NCI-H748 (cell line): Measurements from ENCODE around the gene COL9A3.
A peak's percentile ranks its signal among the peaks of the same experiment; 100 is the strongest.

Experiments
- DNase-seq: peaks from one replicate; lab custom pipeline; 2025; ENCODE audit not compliant: unreplicated experiment; lab: John Stamatoyannopoulos, UW

The COL9A3 gene

GRCh38 chr20:62816884-62817873, at the start of gene COL9A3:
TSS of gene COL9A3 (plus strand) at chr20:62817050. CDS start at chr20:62817065, 15 bp downstream.
- peak; percentile 58 for DNase-seq

DNA sequence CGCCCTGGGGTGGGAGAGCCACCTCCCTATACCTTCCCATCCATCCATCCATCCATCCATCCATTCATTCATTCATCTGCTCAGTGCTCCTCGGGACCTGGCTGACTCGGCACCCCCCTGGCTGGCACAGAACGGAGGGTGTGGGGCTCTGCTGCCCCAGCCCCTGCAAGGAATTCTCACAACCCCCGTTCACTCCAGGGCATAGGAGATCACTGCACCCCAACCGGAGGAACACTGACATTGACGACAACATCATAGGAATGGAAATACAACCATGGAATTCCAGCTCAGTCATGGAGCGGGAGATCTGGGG, 48.7 kb upstream of the COL9A3 start:
- DNase-seq: no peak

GRCh38 chr20:62768551-62769287, 48.1 kb upstream of the COL9A3 start:
- no peak for DNase-seq

GRCh38 chr20:62769346-62770071, 47.3 kb upstream of the COL9A3 start:
- no peak for DNase-seq

DNA sequence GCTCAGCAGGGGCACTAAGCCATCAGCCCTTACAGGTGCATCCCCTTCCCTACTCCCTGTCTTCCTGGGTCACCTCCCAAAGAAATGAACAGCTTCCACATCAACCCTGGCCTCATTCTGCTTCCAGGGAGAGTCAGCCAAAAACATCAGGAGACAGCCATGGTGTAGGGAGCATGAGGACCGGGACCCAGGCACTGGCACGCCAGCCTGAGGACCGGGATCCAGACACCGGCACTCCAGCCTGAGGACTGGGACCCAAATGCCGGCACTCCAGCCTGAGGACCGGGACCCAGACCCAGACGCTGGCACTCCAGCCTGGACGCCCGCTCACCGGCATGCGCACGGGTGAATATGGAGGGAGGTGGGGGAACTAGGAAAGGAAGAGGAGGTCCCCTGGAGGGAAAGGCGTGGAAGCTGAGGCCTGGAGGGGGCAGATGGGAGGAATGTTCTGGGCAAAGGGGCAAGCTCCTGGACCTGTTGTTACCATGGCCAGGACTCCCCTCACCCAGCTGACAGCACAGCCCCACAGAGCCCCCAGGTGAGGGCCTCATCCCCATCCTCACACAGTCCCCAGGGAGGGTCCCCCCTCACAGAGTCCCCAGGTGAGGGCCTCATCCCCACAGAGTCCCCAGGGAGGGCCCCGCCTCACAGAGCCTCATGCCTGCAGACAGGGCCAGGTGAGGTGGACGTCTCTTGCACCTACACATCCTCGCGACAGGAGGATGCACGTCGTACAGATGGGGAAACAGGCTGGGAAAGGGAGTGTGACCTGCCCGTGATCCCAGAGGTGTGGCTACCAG, 46.5 kb upstream of the COL9A3 start:
- DNase-seq: no peak

DNA sequence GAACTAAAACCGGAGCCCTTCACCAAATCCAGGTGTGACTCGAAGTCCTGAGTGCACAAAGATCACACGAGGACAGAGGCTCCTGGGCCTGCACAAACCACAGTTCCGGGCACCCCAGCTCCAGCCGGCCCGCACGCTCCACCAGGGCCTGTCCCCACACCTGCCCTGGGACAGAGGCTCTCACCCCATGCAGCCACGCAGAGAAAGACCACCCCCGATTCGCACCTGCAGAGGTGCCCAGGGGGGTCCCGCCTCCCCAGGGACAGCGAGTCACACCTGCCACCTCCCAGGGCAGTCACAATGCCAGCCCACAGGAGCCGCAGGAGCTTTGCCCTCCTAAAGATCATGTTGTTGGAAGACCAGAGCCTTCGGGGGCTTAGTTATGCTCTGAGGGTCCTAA, 45.9 kb upstream of the COL9A3 start:
- no peak for DNase-seq

DNA sequence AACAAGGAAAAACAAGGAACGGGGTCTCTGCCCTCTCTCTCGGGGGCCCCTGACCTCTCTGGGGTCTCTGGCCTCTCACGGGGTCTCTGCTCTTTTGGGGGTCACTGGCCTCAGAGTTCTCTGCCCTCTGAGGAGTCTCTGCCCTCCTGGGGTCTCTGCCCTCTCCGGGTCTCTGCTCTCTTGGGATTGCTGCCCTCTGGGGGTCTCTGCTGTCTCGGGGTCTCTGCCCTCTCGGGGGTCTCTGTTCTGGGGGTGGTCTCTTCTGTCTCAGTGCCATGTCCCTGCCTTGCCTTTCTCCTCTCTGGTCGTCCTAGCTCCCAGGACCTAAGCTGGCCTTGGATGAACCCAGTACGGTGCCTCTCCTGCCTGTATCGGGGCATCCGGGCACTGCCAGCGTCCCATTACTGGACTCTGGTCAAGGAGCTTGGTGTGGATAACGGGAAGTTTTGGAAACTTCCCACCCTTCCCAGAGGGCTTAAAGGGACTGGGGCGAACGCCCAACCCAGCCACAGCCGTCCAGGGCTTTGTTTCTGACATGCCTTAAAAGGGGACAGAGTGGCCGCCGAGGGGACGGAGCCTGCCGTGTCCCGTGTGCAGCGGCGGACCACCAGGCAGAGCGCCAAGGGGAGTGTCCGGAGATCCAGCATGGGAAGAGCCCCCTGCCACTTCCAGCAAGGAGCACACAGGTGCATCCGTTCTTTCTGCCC, 45.3 kb upstream of the COL9A3 start:
- no peak for DNase-seq

DNA sequence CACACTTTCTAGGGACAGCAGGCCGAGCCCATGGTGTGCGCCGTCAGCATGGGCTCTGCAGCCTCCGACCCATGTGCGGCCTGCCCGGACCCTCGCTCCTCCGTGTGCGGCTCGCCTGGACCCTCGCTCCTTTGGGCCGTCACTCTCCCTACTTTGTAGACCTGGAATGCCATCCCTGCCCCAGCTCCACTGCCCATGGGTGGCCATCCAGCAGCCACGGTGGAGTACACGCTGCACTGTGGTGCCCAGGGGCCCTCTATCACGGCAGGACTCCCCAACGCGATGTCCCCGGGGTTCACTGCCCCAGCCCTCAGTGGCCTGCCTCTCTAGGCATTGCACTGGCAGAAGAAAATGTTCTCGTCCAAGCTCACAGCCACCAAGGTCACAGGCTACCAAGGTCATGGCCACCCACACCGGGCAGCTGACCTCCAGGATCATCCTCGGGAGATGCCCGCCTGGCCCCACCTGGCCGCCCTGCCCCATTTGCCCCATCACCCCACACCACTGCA, 44.7 kb upstream of the COL9A3 start:
- no peak for DNase-seq

- DNase-seq: no peak
Observed at GRCh38 chr20:62772619-62772989, 44.2 kb upstream of the COL9A3 start.

DNA sequence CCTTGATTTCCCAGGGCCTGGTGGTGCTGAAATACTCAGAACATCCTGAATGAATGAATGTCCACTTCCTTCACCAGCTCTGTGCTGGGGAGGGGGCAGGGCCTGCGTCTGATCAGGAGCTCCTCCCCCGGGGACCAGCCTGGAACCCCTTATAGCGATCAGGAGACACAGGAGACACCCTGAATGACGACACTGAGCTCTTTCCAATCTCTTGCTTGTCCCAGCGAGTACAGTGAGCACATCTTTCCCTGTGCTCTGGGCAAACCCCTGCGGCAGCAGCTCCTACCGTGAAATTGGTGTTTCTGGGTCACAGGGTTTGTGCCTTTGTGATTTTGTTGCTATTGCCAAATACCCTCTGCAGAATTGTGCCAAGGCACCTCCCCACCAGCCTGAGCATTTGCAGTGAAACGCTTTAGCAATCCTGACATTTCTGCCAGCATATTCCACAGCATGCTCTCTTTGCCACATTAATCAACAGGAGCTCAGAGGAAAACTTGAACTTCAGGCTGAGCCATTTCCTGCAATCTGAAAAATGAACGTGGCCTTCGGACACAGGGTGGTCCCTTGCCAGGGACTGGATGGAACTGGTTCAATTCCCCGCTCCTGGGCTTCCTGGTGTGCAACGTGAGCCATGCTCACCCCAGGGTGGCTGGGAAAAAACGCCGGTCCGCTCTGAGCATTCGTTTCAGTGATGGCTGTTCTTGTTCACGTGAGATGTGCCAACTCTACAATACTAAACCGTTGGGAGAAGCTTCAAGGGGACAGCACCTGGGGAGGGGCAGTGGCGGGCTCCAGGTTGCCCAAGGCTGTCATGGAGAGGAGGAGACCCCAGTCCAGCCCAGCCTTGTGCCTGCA, 43.6 kb upstream of the COL9A3 start:
- DNase-seq: no peak

- peak; percentile 57 for DNase-seq
Observed at GRCh38 chr20:62773845-62774714, 42.8 kb upstream of the COL9A3 start.

DNA sequence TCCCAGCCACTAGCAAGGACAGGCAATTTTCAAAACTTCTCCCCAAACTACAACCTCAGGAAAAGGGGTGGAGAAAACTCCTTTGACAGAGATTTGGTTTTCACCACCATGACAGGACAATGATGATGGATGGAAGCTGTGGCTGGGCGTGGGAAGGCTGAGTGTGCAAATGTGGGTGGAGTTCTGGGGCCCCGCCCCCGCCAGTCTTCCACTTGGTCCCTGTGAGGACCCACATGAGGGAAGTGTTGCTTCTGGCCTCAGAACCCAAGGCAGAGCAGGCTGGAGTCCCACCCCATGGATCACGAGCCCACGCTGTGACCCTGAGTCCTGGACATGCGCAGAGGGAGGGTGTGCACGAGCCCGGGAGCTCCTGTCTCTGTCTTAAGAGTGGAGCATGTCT, 42.1 kb upstream of the COL9A3 start:
- no peak for DNase-seq

DNA sequence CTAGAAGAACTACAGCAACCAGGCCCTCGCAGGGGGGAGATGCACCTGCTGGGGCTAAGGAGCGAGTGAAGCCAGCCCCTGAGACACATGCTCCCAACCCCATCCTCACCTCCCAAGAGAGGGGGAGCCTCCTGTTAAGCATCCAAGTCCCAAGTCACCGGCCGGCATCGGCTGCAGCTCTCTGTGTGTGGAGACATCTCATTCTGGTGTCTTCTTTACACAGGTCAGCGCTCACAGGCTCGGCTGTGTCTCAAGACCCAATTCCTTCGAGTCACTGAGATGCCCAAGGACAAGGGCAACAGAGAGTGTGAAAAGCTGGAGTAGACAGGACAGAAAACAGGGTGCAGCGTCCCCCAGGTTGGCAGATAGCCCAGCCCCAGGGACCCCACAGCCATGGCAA, 41.6 kb upstream of the COL9A3 start:
- no peak for DNase-seq

DNA sequence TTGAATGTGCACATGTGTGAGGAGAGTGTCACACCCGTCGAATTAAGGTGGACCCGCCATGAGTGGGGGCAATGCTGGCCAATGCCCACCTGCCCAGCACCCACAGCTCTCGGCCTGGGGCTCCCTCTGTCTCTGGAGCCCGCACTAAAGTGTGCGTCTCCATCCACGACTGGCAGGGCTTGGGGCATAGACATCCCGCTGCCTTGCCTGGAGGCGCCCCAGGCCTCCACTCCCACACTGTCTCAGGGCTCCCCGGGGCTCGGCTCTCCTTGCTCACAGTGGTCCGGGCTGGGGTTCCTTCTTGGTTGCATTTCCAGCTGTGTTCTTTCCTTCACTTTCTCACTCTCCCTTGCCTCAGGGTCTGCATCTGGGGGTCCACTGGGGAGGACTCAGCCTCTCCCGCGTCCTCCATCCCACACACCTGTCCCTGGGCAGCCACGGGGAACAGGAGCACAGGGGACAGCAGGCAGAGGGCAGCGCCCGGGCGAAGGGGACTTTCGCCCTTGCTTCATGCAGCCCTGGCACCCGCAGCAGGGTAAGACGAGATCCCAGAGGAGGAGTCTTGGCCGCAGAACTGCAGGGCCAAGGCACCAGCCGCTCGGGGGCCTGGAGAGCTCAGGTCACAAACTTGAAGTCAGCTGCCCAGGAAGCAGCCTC, 40.7 kb upstream of the COL9A3 start:
- no peak for DNase-seq

GRCh38 chr20:62776692-62777527, 39.9 kb upstream of the COL9A3 start:
- DNase-seq: peak; percentile 33

GRCh38 chr20:62777528-62777830, 39.4 kb upstream of the COL9A3 start:
- no peak for DNase-seq

GRCh38 chr20:62778058-62778457, 38.8 kb upstream of the COL9A3 start:
- DNase-seq: no peak
